AG09309 (cell line): ENCODE measurements around the gene AGTPBP1.

Experiments used
- DNase-seq: peaks from one replicate; pipeline ENCODE4 v3.0.0-alpha.2; 2010; ENCODE audit warnings: low read depth
- H3K4me3 ChIP-seq: 2 replicates; pipeline ENCODE4 v1.5.1; 2011; ENCODE audit warnings: mild to moderate bottlenecking, low read depth, low read length, moderate library complexity; ENCODE audit not compliant: control insufficient read depth
- CTCF ChIP-seq: IDR thresholded peaks from 2 replicates; pipeline ENCODE4 v1.5.1; 2011; ENCODE audit warnings: mild to moderate bottlenecking, low read depth, low read length, inconsistent platforms; ENCODE audit not compliant: insufficient read depth, control insufficient read depth; ENCODE audit errors: missing control alignments

Gene AGTPBP1

GRCh38 chr9:85716031-85716877 lies 25.5 kb downstream of the AGTPBP1 start:
- H3K4me3 ChIP-seq = no peak overlapping the region
- TF ChIP-seq CTCF = no peak
- DNase-seq = no peak

GRCh38 chr9:85715587-85715986 lies 26.2 kb downstream of the AGTPBP1 start:
- H3K4me3 ChIP-seq = no peak overlapping the region
- DNase-seq = no peak
- no peak for TF ChIP-seq CTCF

- no peak for TF ChIP-seq CTCF
- DNase-seq = no peak
- no peak overlapping the region for H3K4me3 ChIP-seq
These were observed 27.9 kb downstream of the AGTPBP1 start for GRCh38 chr9:85713897-85714296.

- no peak for TF ChIP-seq CTCF
- no peak for DNase-seq
- no peak overlapping the region for H3K4me3 ChIP-seq
These were observed 37.0 kb downstream of the AGTPBP1 start for GRCh38 chr9:85704744-85705143.

- DNase-seq = no peak
- TF ChIP-seq CTCF = no peak
- H3K4me3 ChIP-seq = no peak overlapping the region
These were observed 38.4 kb downstream of the AGTPBP1 start for GRCh38 chr9:85703398-85703797.

- no peak for TF ChIP-seq CTCF
- DNase-seq = no peak
- H3K4me3 ChIP-seq = no peak overlapping the region
These were observed 38.9 kb downstream of the AGTPBP1 start for GRCh38 chr9:85702726-85703289.
